Stimulated activated CD4-positive, alpha-beta T cell treated with anti-CD3 and anti-CD28 coated beads, TNF-alpha, amount 100 ng/mL, for 48 hours (primary cell): ENCODE measurements around the gene DNAJC22.
"Not testable (repeated sequence)": the region's sequence is repeated elsewhere in the genome, so short reads cannot be mapped to it uniquely, and the experiment has no call there.

Experiments used
- DNase-seq, 3 donors: peaks; one replicate each; pipeline ENCODE4 v3.0.0-alpha.2; 2020; ENCODE audit warnings: low read depth in 3 of 3

Gene DNAJC22

DNA sequence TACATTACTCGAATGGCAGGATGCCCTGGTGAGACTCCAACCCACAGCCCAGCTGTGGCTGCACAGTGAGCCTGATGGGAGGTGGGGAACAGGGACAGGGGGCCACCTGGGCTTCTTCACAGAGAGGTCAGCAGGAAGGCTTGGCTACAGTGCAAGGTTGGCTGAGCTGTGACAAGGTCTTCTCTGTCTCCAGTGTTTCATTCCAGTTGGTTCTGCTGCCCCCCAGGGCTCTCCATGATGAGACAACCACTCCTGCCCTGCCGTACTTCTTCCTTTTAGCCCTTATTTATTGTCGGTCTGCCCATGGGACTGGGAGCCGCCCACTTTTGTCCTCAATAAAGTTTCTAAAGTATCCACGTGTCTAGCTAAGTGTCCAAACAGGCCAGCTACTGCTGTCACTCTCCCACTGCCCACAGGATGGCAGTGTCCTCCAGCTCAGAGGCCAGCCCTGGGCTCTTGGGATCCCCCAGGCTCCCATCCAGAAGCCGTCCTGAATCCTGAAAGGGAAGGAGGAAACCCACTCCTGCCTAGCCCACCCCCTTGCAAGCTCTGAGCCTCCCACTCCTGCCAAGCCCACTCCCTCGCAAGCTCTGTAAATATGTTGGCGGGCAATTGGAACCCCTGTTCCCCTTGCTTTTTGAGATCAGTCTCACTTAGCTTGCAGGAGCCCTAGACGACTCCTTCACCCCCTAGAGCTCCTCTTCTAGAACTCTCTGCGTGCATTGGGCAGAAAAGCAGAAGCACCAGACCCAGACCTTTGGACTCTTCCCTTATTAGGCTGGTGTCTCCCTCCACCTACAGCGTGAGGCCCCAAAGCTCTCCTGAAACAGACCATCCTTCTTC is 15.1 kb upstream of the DNAJC22 start:
- no peak for DNase-seq

GRCh38 chr12:49332441-49332861 is 14.2 kb upstream of the DNAJC22 start:
- DNase-seq, result no peak

- DNase-seq, result no peak
These were observed 13.8 kb upstream of the DNAJC22 start for GRCh38 chr12:49332891-49333371.

DNA sequence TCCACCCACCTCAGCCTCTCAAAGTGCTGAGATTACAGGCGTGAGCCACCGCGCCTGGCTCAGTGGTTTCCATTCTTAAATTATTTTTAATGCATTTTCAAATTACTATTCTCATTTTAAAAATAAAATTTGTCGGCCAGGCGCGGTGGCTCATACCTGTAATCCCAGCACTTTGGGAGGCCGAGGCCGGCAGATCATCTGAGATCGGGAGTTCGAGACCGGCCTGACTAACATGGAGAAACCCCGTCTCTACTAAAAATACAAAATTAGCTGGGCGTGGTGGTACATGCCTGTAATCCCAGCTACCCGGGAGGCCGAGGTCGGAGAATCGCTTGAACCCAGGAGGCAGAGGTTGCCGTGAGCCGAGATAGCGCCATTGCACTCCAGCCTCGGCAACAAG is 12.9 kb upstream of the DNAJC22 start:
- not testable (repeated sequence) for DNase-seq

GRCh38 chr12:49334226-49334625 is 12.5 kb upstream of the DNAJC22 start:
- no peak for DNase-seq

DNA sequence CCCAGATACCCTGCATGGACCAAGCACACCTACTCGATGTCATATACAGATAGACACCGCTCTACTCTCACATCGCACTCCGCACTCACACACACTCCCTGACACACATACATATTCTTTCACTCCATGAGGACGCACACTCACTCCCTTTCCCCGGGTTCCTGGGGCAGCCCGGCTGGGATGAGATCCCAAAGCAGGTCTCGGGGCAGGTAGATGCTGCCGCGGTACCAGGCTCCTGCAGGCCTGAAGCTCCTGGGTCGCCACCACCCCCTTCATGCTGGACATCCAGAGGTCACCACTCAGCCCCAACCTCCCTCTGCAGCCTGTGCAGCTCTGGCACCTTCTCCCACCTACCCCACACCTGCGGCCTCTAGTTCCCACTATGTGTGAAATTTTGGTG is 12.0 kb upstream of the DNAJC22 start:
- DNase-seq, result no peak

DNA sequence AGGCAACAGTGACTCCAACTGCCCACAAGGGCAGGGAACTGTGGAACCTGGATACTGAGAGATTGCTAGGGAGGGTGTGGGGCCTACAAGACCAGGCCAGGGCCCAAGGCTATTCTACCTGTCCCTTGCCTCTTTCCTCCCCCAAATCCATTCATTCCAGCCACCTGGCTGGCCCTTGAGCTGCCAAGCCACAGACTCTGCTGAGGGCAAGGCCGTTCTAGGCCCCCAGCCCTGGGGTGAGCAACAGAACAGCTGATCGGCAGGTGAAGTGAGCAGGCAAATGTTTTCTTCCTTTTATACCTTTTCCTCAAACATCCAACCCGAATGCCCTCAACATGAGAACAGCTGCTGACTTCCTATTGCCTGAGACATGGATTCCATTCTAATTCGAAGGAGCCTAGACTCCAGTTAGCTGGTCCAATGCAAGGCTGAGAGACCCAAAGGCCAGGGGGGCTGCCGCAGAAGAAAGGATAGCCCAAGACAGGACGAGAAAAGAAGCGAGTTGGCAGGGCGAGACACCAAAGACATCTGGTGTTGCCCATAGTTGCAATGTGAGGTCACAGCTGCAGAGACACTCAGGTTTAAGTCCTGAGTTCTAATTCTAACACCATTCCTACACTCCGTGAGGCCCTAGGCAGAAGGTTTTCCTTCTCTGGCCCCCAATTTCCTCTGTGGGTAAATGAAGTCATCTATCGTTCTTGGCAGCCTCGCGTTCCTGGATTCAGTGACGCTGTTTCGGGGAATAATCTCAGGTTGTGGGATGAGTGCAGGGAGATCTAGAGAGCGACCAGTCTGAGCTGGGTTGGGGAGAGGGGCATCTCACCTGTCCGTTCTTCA is 11.4 kb upstream of the DNAJC22 start:
- DNase-seq, result no peak

- DNase-seq, result no peak
These were observed 10.6 kb upstream of the DNAJC22 start for GRCh38 chr12:49335955-49336644.

DNA sequence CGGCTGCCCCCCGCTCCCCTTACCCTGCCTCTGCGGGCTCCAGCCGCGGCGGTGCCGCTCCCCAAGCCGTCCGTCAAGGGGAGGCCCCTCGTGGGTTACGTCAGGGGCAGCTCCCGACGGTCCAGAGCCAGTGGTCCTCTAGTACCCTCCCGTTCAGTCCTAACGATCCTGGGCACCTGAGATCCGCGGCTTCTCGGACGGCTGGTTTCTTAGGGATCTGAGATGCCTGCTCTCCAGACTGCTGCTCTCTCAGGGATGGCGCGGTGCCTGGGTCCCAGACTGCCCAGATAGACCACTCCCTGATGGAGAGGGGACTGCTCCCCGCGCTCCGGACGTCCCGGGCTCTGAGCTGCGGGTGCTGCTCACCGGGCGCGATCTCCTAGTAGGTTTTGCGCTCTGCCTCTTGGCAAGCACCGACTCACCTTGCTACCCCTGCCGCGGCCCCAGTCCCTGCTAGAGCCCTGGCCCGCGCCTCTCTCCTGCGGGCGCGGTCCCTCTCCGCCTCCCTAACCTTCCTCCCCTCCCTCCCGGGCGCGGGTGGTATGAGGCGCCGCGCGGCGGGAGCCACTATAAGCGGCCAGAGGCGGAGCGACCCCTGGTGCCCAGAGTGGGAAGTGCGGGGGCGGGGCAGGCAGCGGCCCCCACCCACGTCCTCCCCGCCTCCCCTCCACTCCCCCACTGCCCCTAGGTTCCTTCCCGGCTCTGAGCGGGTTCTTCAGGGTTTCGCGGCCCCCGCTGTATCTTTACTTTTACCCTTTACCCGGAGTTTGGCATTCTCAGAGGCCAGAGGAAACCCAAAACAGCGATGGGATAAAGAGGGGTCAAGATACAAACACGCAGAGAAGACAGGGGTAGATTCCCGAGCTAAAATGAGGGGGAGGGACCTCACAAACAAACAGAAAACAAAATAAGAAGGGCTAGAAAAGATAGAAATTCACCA is 9.8 kb upstream of the DNAJC22 start, which contains the start of gene C1QL4:
Gene C1QL4 (minus strand): TSS at position 544 of the 940 bp plus-strand sequence. CDS start 711 bp downstream, outside the sequence.
- peak; percentile 69 to 84 (median 82) for DNase-seq

DNA sequence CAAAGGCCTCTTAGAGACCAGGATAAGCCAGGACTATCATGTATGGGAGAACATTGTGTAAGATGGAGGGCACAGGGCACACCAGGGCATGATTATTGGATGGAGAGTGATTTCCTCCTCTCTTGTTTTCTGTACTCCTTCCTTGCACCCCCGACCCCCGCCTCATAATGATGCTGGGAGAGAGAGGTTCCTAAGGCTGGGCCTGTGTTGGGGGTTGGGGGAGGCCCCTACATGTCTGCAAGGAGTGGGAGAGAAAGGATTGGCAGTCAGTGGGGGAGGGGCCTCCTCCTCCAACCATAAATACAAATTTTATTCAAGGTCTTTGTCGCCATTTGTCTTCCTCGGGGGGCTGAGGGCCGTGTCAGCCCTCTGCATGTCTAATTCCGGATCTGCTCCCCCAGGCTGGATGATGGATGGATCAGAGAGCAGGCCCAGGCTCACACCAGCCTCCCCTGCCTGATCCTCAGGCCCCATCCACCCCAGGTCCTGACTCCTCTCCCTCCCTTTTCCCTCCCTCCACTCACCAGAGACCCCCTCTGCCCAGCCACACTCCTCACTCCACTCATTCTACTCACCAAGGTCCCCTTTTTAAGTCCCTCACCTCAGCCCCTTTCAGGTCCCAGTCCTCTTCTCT is 7.7 kb upstream of the DNAJC22 start:
- no peak for DNase-seq

DNA sequence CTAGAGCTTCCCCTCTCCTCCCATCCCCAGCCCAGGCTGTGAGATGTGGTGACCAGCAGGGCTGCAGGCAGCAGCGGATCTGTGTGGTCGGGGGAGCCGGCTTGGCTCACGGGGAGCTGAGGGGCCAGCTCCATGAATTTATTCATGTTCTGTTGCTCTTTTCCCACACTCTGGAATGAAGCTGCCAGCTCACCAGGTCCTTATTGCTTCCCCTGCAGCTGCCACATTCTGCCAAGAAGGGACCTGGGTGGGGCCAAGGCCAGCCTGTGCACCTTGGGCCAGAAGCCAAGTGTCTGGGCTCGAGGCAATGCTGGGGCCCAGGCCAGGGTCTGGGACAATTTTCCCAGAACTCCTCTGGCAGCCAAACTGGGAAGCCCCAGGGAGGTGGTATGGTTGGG is 7.2 kb upstream of the DNAJC22 start:
- DNase-seq, result no peak

DNA sequence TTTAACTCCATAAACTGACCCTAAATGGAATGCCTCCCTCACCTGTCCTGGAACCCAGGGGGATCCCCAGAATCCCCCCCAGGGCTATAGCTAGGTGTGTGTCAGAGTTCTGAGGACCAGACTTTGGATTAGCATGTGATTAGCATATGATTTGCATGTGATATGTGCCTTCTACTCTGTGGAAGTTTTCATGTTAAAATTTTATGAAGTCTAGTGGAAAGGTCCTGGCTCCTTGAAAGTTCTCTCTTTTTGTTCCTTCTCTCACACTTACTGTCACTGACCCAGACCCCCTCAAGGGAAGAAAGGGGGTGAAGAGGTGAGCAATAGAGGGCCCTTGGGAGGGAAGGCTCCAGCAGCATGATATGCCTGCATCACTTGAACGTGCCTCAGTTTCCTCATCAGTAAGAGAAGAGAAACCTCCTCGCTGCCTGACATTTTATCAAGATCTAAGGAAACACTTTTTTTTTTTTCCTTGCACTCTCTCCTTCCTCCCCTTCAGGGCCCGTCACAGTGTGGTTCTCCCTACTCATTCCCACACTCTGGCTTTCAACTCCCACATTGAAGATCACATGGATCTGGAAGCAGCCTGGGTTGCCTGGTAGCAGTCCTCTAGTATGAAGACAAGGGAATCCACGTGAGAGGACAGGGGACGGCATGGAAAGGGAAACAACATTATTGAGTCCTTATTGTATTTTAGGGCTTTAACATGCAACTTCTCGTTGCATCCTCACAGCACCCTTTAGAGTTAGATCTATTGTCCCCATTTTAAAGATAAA is 6.4 kb upstream of the DNAJC22 start:
- DNase-seq, result no peak

DNA sequence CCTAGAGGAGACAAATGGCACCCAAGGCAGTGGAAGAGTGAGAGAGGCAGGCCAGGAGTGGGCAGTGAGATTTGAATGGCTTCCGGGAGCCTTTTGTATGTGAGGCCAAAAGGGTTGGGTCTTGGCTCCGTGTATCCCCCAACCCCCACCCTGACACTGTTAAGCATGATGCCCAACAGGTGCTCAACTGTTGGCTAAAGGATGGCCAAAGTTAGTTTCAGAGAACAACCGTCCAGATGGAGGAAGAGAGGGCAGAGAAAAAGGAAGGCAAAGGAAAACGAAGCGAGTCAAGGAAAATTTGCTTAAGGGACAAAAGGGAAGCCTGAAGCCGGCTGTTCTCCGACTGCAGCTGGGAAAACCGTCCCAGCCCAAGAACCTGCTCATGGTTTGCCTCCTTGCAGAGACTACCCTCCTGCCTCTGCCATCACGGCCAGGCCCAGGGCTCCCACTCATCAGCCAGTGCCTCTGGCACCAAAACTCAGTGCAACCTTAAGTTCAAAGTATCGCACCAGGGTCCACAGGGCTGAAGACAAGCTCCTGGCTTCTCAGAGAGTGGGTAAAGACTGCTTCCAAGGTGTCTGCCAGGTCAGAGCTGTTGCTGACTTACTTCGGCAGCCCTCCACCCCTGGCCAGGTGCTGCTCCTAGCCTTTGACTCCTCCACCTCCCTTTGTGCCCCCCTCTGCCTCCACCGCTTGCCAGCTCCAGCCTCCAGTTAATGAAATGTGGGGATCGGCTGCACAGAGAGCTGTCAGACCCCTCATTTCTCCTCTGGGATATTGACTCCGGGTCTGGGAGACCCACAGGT is 5.5 kb upstream of the DNAJC22 start:
- DNase-seq, result no peak

- no peak for DNase-seq
These were observed 5.0 kb upstream of the DNAJC22 start for GRCh38 chr12:49341777-49342065.

DNA sequence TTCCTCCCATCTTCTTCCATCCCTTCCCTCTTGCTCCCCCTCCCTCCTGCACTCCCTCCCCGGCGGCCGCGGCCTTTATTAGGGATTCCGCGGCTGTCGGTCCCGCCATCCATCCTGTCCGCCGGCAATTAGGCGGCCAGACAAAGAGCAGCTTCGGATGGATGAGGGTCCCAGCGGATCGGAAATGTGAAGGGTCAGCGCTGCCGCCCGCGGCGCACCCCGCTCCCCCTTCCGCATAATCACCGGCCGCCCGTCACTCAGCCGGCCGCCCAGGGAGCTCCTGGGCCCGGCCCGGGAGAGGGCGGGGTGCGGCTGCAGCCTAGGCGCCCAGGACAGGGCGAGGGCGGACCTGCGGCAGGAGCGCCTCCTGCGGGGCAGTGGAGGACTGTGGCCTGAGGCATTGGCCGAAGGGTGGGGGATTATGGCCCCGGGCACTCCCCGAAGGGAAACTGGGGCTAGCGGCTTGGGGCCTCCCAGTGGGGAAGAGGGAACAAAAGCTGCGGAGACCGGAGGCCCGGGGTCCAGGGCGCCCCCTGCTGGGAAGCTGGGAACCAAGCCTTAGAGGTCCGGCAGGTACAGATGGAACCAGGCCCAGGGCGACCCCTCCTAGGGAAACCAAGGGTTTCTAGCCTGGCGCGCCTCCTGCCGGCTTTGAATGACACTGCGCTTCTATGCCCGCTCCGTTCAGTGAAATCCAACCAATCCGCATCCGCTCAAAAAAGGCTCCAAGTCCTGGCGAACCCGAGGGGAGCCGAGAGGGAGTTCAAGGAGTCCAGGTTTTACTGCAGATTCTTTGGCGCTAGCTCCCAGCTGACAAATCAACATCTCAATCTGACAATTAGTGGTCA is 4.4 kb upstream of the DNAJC22 start:
- peak; percentile 76 to 78 (median 76) for DNase-seq

GRCh38 chr12:49342914-49343731 is 3.6 kb upstream of the DNAJC22 start:
- DNase-seq, result peak in 1 of 3 donors; percentile 45

GRCh38 chr12:49344486-49345050 is 2.1 kb upstream of the DNAJC22 start:
- DNase-seq, result no peak
